ENCODE data around the gene GRIN2A. TPM values are rescaled to one million over a fixed set of nuclear protein-coding genes. Genes with fewer than 3 reads are reported as not detected.

The GRIN2A gene
- total and polyA plus RNA-seq, 4 experiments from 2014 or later = not detected

- Mint-ChIP-seq H3K4me3 (no peak overlapping the region), H3K27ac (no peak overlapping the region), H3K36me3 (no peaks in the 10 kb centered on the region), H3K27me3 (peaks cover 2 to 3% of the 10 kb centered on the region in 2 donors), H3K4me1 (no peaks in the 10 kb centered on the region), H3K9me3 (peaks cover 0 to 11% (median under 1%) of the 10 kb centered on the region in 8 donors)
- intact Hi-C loops (cut with micrococcal nuclease) = no loop called here
- no peaks in the 10 kb centered on the region for H3K27me3 ChIP-seq (ENCODE audit: insufficient read depth, low read length)
- no peaks in the 10 kb centered on the region for H3K36me3 ChIP-seq (ENCODE audit: insufficient read depth, low read length)
- no peaks in the 10 kb centered on the region for H3K4me1 ChIP-seq (ENCODE audit: insufficient read depth, low read length)
- DNase-seq = no peak
- no peak overlapping the region for H3K4me3 ChIP-seq (ENCODE audit: low read length in 2 of 2)
- no peaks in the 10 kb centered on the region for H3K9me3 ChIP-seq (ENCODE audit: control insufficient read depth in 1 of 2, low read length in 2 of 2)
- CTCF ChIA-PET (ENCODE audit: partially characterized antibody) = no interaction called here
- POLR2A ChIA-PET (ENCODE audit: partially characterized antibody) = no interaction called here
- H3K27ac ChIP-seq (ENCODE audit: low read depth, low read length) = no peak overlapping the region
Observed at GRCh38 chr16:10013364-10013763, 168.9 kb downstream of the GRIN2A start.

DNA sequence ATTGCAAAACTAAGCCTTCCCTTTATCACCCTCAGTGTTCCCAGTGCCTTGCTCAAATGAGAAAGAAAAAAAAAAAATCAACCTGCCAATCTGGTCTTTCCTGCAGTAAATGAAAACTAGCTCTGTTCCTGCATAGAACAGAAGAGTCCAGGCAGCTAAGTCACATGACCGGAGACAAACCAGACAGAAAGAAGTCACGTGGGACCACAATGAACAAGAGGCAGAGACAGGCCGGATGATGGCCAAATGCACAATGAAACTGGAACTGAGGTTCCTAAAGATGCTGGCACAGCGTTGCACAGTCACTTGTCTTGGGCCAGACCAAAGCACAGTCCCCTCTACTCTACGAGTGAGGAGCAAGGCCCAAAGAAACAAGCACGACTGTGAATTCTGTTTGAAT, 172.5 kb downstream of the GRIN2A start:
- Histone ChIP-seq H3K27me3 (ENCODE audit: insufficient read depth, low read length) (no peaks in the 10 kb centered on the region), H3K4me1 (ENCODE audit: insufficient read depth, low read length) (no peaks in the 10 kb centered on the region), H3K27ac (ENCODE audit: low read depth, low read length) (no peak overlapping the region), H3K4me3 (ENCODE audit: low read length in 2 of 2) (no peak overlapping the region), H3K9me3 (ENCODE audit: control insufficient read depth in 1 of 2, low read length in 2 of 2) (no peaks in the 10 kb centered on the region), H3K36me3 (ENCODE audit: insufficient read depth, low read length) (no peaks in the 10 kb centered on the region)
- intact Hi-C loops (cut with micrococcal nuclease) = no loop called here
- Mint-ChIP-seq H3K36me3 (no peaks in the 10 kb centered on the region), H3K4me3 (no peak overlapping the region), H3K9me3 (peaks cover 2 to 14% (median 8%) of the 10 kb centered on the region in 8 donors), H3K4me1 (no peaks in the 10 kb centered on the region), H3K27ac (no peak overlapping the region), H3K27me3 (peaks cover 2 to 3% of the 10 kb centered on the region in 2 donors)
- DNase-seq = no peak
- POLR2A ChIA-PET (ENCODE audit: partially characterized antibody) = no interaction called here
- CTCF ChIA-PET (ENCODE audit: partially characterized antibody) = no interaction called here

DNA sequence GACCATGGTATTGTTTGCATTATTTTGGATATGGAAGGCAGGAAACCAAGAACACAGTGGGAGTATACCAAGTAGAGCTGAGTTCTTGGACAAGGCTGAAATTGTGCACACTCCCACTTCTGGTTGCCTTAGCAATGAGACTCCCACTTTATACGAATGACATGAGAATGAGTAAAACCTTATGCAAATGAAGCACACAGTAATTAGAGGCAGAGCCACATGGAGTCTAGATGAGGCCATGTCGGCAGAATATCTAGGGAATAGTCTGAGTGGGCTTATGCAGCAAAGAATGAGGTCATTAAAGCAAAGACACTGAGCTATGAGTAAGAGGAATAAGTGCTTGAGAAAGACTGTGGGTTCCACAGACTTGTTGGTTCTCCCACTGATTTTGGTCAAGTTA, 178.7 kb downstream of the GRIN2A start:
- Mint-ChIP-seq H3K36me3 (no peaks in the 10 kb centered on the region), H3K4me3 (no peak overlapping the region), H3K9me3 (peaks cover 0 to 29% (median 13%) of the 10 kb centered on the region in 8 donors), H3K27me3 (no peaks in the 10 kb centered on the region), H3K4me1 (no peaks in the 10 kb centered on the region), H3K27ac (no peak overlapping the region)
- Histone ChIP-seq H3K36me3 (ENCODE audit: insufficient read depth, low read length) (no peaks in the 10 kb centered on the region), H3K27me3 (ENCODE audit: insufficient read depth, low read length) (no peaks in the 10 kb centered on the region), H3K27ac (ENCODE audit: low read depth, low read length) (no peak overlapping the region), H3K4me1 (ENCODE audit: insufficient read depth, low read length) (no peaks in the 10 kb centered on the region), H3K4me3 (ENCODE audit: low read length in 2 of 2) (no peak overlapping the region), H3K9me3 (ENCODE audit: control insufficient read depth in 1 of 2, low read length in 2 of 2) (no peaks in the 10 kb centered on the region)
- intact Hi-C loops (cut with micrococcal nuclease) = no loop called here
- DNase-seq = no peak
- POLR2A ChIA-PET (ENCODE audit: partially characterized antibody) = no interaction called here
- CTCF ChIA-PET (ENCODE audit: partially characterized antibody) = no interaction called here

DNA sequence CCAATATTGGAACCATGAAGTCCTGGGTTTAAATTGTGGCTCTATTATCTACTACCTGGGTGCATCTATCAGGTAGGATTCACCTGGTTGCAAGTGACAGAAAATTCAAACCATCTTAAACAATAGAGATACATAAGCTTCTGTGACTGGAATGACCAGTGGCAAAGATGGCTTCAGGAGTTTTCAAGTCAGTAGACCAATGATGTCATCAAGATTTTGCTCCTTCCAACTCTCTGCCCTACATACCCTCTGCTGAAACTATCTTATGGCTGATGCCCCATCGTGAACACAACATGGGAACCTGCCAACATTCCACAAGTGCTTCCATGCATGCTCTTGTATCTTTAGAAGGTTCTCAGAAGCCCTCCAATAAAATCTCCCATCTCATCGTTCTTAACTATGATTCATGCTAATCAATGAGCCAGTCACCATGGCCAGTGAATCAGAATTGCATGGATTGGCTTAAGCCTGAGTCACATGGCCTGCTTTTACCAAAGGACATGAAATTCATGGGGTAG, 180.9 kb downstream of the GRIN2A start:
- Histone ChIP-seq H3K27me3 (ENCODE audit: insufficient read depth, low read length) (no peaks in the 10 kb centered on the region), H3K4me1 (ENCODE audit: insufficient read depth, low read length) (no peaks in the 10 kb centered on the region), H3K9me3 (ENCODE audit: control insufficient read depth in 1 of 2, low read length in 2 of 2) (no peaks in the 10 kb centered on the region), H3K27ac (ENCODE audit: low read depth, low read length) (no peak overlapping the region), H3K36me3 (ENCODE audit: insufficient read depth, low read length) (no peaks in the 10 kb centered on the region), H3K4me3 (ENCODE audit: low read length in 2 of 2) (no peak overlapping the region)
- ChIA-PET POLR2A (ENCODE audit: partially characterized antibody) (no interaction called here), CTCF (ENCODE audit: partially characterized antibody) (no interaction called here)
- Mint-ChIP-seq H3K27ac (no peak overlapping the region), H3K36me3 (no peaks in the 10 kb centered on the region), H3K4me1 (no peaks in the 10 kb centered on the region), H3K9me3 (peaks cover 0 to 22% (median 11%) of the 10 kb centered on the region in 8 donors), H3K4me3 (no peak overlapping the region), H3K27me3 (no peaks in the 10 kb centered on the region)
- DNase-seq = no peak
- intact Hi-C loops (cut with micrococcal nuclease) = no loop called here

GRCh38 chr16:9996221-9996620, 186.0 kb downstream of the GRIN2A start:
- no peak for DNase-seq
- Histone ChIP-seq H3K36me3 (ENCODE audit: insufficient read depth, low read length) (no peaks in the 10 kb centered on the region), H3K27me3 (ENCODE audit: insufficient read depth, low read length) (no peaks in the 10 kb centered on the region), H3K4me1 (ENCODE audit: insufficient read depth, low read length) (no peaks in the 10 kb centered on the region), H3K9me3 (ENCODE audit: control insufficient read depth in 1 of 2, low read length in 2 of 2) (no peaks in the 10 kb centered on the region), H3K4me3 (ENCODE audit: low read length in 2 of 2) (no peak overlapping the region), H3K27ac (ENCODE audit: low read depth, low read length) (no peak overlapping the region)
- no peaks in the 10 kb centered on the region for H3K27me3 Mint-ChIP-seq
- H3K27ac Mint-ChIP-seq = no peak overlapping the region
- H3K36me3 Mint-ChIP-seq = no peaks in the 10 kb centered on the region
- H3K9me3 Mint-ChIP-seq = peaks cover 2 to 20% (median 10%) of the 10 kb centered on the region in 8 donors
- intact Hi-C loops (cut with micrococcal nuclease) = no loop called here
- H3K4me1 Mint-ChIP-seq = no peaks in the 10 kb centered on the region
- ChIA-PET CTCF (ENCODE audit: partially characterized antibody) (no interaction called here), POLR2A (ENCODE audit: partially characterized antibody) (no interaction called here)
- H3K4me3 Mint-ChIP-seq = no peak overlapping the region

GRCh38 chr16:9992441-9992840, 189.8 kb downstream of the GRIN2A start:
- POLR2A ChIA-PET (ENCODE audit: partially characterized antibody) = no interaction called here
- CTCF ChIA-PET (ENCODE audit: partially characterized antibody) = no interaction called here
- Mint-ChIP-seq H3K4me3 (no peak overlapping the region), H3K4me1 (no peaks in the 10 kb centered on the region), H3K27ac (no peak overlapping the region), H3K9me3 (peaks cover 0 to 37% (median 11%) of the 10 kb centered on the region in 8 donors), H3K27me3 (no peaks in the 10 kb centered on the region), H3K36me3 (no peaks in the 10 kb centered on the region)
- Histone ChIP-seq H3K4me1 (ENCODE audit: insufficient read depth, low read length) (no peaks in the 10 kb centered on the region), H3K9me3 (ENCODE audit: control insufficient read depth in 1 of 2, low read length in 2 of 2) (no peaks in the 10 kb centered on the region), H3K27ac (ENCODE audit: low read depth, low read length) (no peak overlapping the region), H3K27me3 (ENCODE audit: insufficient read depth, low read length) (no peaks in the 10 kb centered on the region), H3K36me3 (ENCODE audit: insufficient read depth, low read length) (no peaks in the 10 kb centered on the region), H3K4me3 (ENCODE audit: low read length in 2 of 2) (no peak overlapping the region)
- intact Hi-C loops (cut with micrococcal nuclease) = no loop called here
- DNase-seq = no peak

DNA sequence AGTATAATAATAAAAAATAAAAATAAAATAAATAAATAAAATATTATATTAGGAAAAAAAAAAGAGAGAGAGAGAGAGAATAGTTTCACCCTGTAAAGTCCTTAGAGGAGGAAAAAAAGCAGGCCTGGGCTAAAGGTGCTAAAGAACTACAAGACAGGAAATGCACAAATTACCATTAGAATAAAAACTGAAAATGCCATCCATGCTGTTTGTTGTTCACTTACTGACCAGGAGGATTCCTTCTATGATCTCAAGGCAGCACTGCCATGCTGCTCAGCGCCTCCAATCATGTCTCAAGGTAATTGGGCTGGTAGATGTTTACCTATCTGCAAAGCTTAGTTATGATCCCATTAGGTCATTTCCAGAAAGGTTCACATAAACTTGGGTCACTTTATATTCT, 201.2 kb downstream of the GRIN2A start:
- no peak for DNase-seq
- H3K4me3 ChIP-seq (ENCODE audit: low read length in 2 of 2) = no peak overlapping the region
- H3K27me3 Mint-ChIP-seq = peaks cover 0 to 2% of the 10 kb centered on the region in 2 donors
- no peak overlapping the region for H3K27ac Mint-ChIP-seq
- intact Hi-C loops (cut with micrococcal nuclease) = no loop called here
- H3K4me3 Mint-ChIP-seq = no peak overlapping the region
- ChIA-PET CTCF (ENCODE audit: partially characterized antibody) (no interaction called here), POLR2A (ENCODE audit: partially characterized antibody) (no interaction called here)
- H3K9me3 Mint-ChIP-seq = peaks cover 0 to 11% (median 3%) of the 10 kb centered on the region in 8 donors
- no peaks in the 10 kb centered on the region for H3K36me3 Mint-ChIP-seq
- H3K27ac ChIP-seq (ENCODE audit: low read depth, low read length) = no peak overlapping the region
- no peaks in the 10 kb centered on the region for H3K36me3 ChIP-seq (ENCODE audit: insufficient read depth, low read length)
- no peaks in the 10 kb centered on the region for H3K27me3 ChIP-seq (ENCODE audit: insufficient read depth, low read length)
- no peaks in the 10 kb centered on the region for H3K4me1 ChIP-seq (ENCODE audit: insufficient read depth, low read length)
- no peaks in the 10 kb centered on the region for H3K9me3 ChIP-seq (ENCODE audit: control insufficient read depth in 1 of 2, low read length in 2 of 2)
- no peaks in the 10 kb centered on the region for H3K4me1 Mint-ChIP-seq

GRCh38 chr16:9978160-9978725, 204.0 kb downstream of the GRIN2A start:
- no peak overlapping the region for H3K27ac Mint-ChIP-seq
- no peak overlapping the region for H3K4me3 Mint-ChIP-seq
- H3K36me3 ChIP-seq (ENCODE audit: insufficient read depth, low read length) = no peaks in the 10 kb centered on the region
- intact Hi-C loops (cut with micrococcal nuclease) = no loop called here
- no peaks in the 10 kb centered on the region for H3K36me3 Mint-ChIP-seq
- POLR2A ChIA-PET (ENCODE audit: partially characterized antibody) = no interaction called here
- no peaks in the 10 kb centered on the region for H3K4me1 ChIP-seq (ENCODE audit: insufficient read depth, low read length)
- H3K27ac ChIP-seq (ENCODE audit: low read depth, low read length) = no peak overlapping the region
- no peak for DNase-seq
- H3K9me3 ChIP-seq (ENCODE audit: control insufficient read depth in 1 of 2, low read length in 2 of 2) = no peaks in the 10 kb centered on the region
- no peak overlapping the region for H3K4me3 ChIP-seq (ENCODE audit: low read length in 2 of 2)
- no peaks in the 10 kb centered on the region for H3K27me3 ChIP-seq (ENCODE audit: insufficient read depth, low read length)
- H3K27me3 Mint-ChIP-seq = no peaks in the 10 kb centered on the region
- H3K4me1 Mint-ChIP-seq = no peaks in the 10 kb centered on the region
- CTCF ChIA-PET (ENCODE audit: partially characterized antibody) = no interaction called here
- H3K9me3 Mint-ChIP-seq = peaks cover 0 to 5% (median 2%) of the 10 kb centered on the region in 8 donors
